ENCODE results near the gene TMEM273.

The TMEM273 gene

GRCh38 chr10:49173853-49174252 is 14.3 kb downstream of the TMEM273 start:
- TF ChIP-seq CTCF (IDR thresholded peaks at IDR 0.05; ENCODE audit: low read depth, low read length, missing control alignments) = no peak
- no peak overlapping the region for H3K4me3 ChIP-seq (ENCODE audit: low read depth, low read length)
- DNase-seq (ENCODE audit: low read depth) = no peak

DNA sequence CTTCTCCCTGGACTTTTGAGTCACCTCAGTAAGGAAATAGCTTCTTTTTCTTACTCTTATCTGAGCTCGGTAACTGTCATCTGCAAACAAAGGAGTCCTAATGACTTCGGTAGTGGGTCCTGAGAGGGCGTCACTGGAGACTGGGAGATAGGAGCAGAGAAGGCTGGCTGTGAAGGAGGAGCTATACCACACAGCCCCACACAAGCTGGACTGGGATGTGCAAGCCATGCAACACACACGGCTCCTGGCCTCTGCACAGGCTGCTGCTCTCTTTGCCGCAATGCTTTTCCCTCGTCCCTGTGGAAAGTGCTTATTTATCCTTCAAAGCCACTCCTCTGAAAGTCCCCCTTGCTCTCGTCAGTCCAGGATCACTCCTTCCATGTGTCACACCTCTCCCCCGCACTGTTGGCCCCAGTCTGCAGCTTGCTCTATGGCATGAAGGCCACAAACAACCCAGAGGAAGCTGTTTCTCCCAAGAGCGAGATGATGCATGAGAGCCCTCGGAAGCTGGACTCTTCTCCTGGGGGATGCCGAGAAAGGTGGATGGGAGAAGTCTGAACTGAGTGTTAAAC is 14.9 kb downstream of the TMEM273 start:
- no peak for TF ChIP-seq CTCF (IDR thresholded peaks at IDR 0.05; ENCODE audit: low read depth, low read length, missing control alignments)
- no peak overlapping the region for H3K4me3 ChIP-seq (ENCODE audit: low read depth, low read length)
- no peak for DNase-seq (ENCODE audit: low read depth)

GRCh38 chr10:49172777-49173132 is 15.4 kb downstream of the TMEM273 start:
- no peak for DNase-seq (ENCODE audit: low read depth)
- H3K4me3 ChIP-seq (ENCODE audit: low read depth, low read length) = no peak overlapping the region
- no peak for TF ChIP-seq CTCF (IDR thresholded peaks at IDR 0.05; ENCODE audit: low read depth, low read length, missing control alignments)

DNA sequence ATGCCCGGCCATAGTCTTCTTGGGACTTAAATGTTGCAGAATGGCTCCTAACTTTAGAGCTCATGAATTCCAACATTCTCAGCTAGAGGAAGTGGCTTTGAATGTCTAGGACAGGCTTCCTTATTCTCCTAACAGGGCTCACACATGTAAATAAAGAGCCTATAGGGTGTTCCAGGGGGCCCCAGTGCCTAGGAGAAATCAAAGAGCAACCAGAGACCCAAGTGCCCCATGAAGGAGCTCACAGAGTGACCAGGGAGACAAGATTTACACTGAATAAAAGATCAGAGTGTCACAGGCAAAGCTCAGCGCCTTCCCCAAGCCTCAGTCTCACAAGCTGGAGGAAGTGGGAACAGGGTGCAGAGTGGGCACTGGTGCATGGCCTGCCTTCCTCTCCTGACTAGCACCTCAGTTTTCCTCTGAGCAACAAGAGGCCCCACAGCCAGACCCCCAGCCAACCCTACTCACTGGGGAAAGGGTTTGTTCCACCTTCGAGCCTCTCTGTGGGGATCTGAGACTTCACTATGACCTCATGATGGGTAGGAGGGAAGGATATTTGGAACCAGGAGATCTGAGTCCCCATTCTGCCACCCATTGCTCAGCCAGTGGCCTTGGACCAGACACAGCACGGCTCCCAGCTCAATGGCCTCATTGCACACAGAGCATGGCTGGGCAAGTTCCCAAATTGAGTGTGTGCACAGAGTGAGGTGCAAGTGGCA is 16.0 kb downstream of the TMEM273 start:
- no peak for DNase-seq (ENCODE audit: low read depth)
- TF ChIP-seq CTCF (IDR thresholded peaks at IDR 0.05; ENCODE audit: low read depth, low read length, missing control alignments) = no peak
- no peak overlapping the region for H3K4me3 ChIP-seq (ENCODE audit: low read depth, low read length)

GRCh38 chr10:49171326-49172060 is 16.7 kb downstream of the TMEM273 start:
- DNase-seq (ENCODE audit: low read depth) = no peak
- TF ChIP-seq CTCF (IDR thresholded peaks at IDR 0.05; ENCODE audit: low read depth, low read length, missing control alignments) = no peak
- no peak overlapping the region for H3K4me3 ChIP-seq (ENCODE audit: low read depth, low read length)

GRCh38 chr10:49170632-49171325 is 17.4 kb downstream of the TMEM273 start:
- no peak for DNase-seq (ENCODE audit: low read depth)
- H3K4me3 ChIP-seq (ENCODE audit: low read depth, low read length) = no peak overlapping the region
- no peak for TF ChIP-seq CTCF (IDR thresholded peaks at IDR 0.05; ENCODE audit: low read depth, low read length, missing control alignments)
